GM18870 (cell line): ENCODE measurements around the gene RNF10.
"Not testable (repeated sequence)": the region's sequence is repeated elsewhere in the genome, so short reads cannot be mapped to it uniquely, and the experiment has no call there.

Experiments used
- ATAC-seq: cut with Tn5 transposase; IDR thresholded peaks from one replicate; pipeline ENCODE4 v1.9.1; 2021; ENCODE audit warnings: moderate library complexity; ENCODE audit not compliant: unreplicated experiment

The RNF10 gene

DNA sequence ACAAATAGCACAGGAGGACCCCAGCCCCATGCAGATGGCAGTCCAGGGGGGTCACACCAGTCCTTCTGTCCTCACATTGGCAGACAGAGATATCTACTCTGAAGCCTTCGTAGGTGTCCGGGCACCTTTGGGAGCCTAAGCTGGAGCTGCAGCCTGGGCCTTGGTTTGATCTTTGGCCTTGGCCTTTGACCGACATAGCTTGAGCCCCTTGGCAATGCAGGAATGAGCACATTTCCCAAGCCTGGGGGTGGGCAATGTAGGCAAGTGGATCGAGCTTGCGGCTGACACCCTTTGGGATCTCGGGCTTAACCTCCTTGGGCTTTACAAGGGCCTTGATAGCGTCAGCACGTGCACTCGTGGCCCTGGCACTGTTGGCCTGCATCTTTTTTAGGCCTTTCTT is 11.6 kb upstream of the RNF10 start:
- no peak for ATAC-seq

DNA sequence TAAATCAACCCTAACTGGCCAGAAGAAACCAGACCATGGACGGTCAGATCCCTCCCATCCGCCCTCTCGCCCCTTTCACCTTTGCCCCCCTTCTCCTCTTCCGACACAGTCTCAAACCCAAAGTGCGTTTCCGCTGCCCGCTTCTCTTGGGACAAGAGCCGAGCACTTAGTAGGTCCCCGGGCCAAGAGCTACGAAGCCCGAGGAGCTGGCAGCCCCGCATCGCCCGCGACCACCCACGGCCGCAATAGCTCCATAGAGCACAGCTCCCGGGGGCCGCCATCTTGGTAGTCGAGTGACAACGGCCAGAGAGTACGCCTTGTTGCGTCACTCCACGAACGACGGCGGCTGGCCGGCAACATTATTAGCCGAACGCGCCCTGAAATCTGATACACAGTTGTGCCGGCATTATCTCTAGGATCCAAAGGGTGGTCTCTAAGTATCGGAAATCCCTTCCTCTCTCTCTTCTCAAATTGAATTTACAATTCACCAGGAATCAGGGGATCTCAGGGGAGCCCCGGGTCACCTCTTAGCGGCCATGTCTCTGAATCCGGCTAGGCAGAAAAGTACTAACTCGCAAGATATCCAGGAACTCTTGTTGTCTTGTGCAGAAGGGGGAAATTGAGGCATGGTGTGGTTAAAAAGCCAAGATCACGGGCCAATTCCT is 5.2 kb upstream of the RNF10 start, which contains the start of gene COQ5:
Gene COQ5, minus strand, starts transcription at position 298 of the 665 bp plus-strand sequence. Its CDS starts 17 bp downstream, at position 281.
- ATAC-seq = peak; percentile 54

DNA sequence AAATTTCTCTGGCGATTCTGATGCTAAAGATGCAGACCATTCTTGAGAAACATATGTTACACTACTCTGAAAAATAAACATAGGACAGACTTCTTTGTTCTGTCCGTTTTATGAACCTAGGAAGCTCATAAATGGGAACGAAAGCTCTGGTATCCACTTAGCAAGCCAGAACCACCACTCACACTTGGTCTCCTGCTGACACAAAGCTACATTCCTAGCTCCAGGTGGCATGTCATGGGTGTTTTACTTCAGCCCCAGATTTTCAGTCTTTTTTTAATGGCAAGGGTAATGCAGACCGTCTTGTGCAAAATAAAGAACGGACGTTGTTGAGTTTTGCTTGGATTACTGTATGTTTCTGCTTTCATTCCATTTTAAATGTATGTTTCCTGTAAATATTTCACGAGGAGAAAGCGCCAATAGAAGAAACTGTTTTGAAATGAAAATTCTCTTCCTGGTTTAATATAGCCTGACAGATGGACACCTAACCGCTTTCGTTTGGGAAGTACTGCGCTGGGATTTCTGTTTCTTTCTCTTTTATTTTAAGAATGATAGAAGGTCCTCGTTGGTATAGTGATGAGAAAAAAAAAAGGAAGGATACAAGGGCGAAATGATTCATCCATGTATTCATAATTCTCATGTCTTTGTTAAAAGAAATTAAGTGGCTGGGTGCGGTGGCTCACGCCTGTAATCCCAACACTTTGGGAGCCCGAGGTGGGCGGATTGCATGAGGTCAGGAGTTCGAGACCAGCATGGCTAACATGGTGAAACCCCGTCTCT is 4.3 kb upstream of the RNF10 start:
- ATAC-seq = no peak

DNA sequence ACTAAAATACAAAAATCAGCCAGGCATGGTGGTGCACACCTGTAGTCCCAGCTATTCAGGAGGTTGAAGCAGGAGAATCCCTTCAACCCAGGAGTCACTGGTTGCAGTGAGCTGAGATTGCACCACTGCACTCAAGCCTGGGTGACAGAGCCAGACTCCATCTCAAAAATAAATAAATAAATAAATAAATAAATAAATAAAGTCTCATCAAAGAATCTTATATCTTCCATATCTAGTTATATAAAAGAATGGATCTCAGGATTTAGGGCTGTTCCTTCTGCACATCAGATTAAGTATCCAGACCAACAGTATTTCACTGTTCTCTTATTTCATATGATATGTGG is 3.8 kb upstream of the RNF10 start:
- not testable (repeated sequence) for ATAC-seq

DNA sequence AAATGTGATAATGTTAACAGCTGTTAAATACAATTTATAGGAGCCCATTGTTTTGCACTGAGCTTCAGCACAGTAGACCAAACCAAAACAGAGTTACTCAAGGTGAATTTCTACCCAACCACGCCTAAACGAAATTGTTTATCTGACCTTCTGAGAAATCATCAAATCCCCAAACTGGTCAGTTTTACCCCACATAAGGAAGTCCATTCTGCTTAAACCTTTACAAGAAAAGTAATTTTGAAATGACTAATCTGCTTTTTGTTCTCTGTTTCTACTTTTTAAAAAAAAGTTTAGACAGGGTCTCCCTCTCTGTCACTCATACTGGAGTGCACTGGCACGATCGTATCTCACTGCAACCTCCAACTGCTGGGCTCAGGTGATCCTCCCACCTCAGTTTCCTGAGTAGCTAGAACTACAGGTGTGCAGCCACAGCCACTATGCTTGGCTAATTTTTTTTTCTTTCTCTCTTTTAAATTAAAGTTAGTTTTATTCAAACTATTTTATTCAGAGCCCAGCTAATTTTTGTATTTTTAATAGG is 1.4 kb upstream of the RNF10 start:
- no peak for ATAC-seq

DNA sequence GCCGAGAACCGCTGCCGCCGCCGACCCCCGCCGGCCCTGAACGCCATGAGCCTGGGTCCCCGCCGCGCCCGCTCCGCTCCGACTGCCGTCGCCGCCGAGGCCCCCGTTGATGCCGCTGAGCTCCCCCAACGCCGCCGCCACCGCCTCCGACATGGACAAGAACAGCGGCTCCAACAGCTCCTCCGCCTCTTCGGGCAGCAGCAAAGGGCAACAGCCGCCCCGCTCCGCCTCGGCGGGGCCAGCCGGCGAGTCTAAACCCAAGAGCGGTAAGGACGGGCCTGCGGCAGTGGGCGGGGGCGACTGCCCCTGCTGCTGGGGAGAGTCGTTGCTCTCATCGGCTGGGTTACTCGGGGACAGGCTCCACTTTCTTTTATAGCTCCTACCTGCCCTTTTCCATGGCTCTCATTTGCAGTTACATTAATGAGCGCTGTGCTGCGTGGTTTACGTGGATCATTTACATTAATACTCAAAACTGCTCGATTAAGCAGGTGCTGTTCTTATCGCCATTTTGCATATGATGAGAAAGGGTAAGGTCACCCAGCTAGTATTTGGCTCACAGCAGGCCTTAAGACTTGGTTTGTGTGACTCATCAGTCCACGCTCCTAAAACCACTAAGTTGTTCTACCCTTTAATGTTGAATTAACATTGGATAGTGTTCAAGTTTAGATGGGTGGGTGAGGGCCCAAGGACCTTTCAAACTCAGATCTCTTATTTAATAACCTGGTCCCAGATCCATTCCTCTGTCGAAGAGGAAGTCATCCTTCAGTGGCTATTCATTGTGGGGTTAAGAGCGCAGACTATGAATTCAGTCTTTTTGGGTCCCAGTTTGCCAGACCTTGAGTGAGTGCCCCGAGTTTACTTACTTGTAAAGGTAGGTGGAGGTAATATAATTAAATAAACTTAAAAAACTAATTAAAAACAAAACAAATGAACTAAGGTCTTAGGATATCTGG is 823 bp downstream of the RNF10 start:
- peak; percentile 16 for ATAC-seq

DNA sequence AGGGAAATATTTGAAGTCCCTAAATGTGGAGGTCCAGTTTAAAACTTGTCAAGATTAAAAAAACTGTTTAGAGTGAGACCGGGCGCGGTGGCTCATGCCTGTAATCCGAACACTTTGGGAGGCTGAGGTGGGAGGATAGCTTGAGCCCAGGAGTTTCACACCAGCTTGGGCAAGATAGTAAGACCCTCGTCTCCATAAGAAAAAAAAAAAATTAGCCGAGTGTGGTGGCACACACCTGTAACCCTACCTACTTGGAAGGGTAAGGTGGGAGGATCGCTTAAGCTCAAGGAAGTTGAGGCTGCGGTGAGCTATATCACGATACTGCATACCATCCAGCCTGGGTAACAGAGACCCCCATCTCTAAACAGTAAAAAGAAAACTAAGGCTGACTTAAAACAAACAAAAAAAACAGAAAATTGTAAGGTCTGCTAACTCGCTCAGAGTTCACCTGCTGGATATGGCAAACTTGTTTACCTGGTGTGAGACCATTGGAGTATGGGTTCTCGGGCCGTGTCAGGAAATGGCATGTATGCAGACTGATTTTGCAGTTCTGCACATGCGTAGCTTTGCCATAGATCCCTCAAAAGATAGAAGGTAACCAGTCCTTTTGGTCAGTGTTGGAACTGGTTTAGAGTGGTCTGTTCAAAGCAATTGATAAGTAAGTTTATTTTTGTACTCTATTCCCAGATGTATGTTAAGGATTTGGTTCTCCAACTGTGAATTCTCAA is 2.1 kb downstream of the RNF10 start:
- no peak for ATAC-seq

DNA sequence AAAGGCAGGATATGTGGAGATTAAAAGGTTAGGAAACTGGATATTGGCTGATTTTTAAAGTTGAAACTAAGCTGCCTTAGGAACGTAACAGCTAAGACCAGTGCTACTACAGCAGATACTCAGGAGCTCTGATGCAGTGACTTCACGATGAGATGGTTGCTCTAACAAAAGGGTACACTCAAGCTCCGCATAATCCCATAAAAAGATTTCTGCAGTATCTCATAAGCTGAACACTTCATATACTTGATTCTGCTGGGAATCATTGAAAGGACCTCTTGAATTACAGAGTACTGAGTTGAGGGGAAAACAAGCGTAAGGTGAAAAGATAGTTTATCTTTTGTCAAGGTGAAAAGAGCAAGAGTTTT is 3.7 kb downstream of the RNF10 start:
- no peak for ATAC-seq

DNA sequence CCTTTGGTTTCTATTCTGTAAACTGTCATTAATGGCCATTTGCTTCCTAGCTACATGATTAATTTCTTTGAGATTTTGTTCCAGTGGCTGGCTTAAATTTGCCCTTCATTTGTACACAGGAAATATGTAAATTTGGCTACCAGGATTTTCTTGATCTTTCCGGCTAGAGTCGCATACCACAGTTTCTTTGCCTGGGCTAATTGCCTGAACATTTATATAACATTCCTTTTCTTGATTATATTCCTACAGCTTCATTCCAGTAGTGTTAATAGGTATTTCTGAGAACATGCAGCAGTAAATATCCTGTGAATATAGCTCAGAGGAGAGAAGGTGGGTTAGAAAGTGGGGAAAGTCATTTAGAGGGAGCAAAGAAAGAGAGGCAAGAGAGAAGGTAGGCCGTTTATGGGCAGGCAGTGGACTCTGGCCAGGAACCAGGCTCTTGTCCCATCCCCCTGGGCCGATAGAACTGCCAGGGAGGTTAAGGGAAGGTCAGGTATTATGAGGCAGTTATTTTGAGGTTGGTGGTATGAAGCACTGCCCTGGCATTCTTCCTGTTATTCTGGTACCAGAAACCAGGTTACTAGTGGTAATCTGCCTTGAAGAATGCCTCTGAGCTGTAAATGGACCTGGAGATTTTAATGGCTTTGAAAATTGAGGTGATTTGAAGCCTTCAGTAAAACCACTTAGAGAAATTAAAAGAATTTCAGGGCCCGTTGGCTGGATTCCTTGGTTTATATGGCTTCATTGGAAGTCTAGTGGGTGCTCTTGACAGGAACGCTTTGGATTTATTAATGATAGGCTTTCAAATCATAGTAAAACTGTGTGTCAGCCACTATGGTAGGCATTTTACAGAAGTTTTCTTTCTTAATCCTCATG is 4.4 kb downstream of the RNF10 start:
- no peak for ATAC-seq

DNA sequence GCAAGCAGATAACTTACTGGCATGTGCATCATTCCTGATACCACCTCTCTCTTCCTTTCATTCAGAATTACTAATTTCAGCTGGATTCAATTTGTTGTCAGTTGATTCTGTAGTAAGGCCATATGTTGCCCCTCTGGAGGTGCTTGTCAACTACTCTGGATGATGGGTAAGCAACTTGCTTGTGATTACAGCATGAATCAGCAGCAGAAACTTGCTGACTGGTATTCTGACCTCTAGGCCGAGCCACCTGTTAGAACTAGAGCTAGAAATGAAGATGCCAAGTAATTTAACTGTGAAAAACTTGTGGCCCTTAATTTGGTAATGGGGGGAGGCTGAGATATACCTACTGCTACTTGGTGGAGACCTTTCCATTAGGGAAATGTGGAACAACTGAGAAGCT is 5.1 kb downstream of the RNF10 start:
- no peak for ATAC-seq

DNA sequence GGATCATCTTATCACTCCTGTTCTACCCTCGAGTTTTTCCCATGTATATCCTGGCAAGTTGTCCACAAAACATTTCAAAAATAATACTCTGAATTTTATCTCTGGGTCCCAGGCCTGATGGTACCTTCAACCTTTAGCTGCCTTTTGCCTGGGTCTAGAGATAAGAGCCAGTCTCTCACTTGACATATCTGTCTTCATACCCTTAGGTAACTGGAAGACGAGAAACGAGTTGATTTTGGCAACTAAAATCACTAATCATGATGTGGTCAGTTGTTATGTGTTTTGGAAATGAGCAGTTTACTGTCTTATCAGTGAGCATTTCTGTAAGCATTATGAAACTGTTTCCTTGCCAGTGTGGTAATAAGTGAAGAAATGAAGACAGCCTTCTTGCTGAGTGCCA is 6.3 kb downstream of the RNF10 start:
- no peak for ATAC-seq

DNA sequence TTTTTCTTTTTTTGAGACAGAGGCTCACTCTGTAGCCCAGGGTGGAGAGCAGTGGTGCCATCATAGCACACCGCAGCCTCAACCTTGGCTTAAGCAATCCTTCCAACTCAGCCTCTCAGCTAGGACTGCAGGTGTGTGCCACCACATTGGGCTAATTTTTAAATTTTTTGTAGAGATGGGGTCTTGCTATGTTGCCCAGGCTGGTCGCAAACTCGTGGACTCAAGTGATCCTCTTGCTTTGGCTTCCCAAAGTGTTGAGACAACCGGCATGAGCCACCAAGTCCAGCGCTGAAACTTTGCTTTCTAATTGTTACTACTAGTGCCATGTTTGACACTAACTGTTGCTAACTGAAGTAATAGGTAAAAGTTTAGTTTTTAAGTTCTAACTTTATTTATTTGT is 8.0 kb downstream of the RNF10 start:
- ATAC-seq = no peak

DNA sequence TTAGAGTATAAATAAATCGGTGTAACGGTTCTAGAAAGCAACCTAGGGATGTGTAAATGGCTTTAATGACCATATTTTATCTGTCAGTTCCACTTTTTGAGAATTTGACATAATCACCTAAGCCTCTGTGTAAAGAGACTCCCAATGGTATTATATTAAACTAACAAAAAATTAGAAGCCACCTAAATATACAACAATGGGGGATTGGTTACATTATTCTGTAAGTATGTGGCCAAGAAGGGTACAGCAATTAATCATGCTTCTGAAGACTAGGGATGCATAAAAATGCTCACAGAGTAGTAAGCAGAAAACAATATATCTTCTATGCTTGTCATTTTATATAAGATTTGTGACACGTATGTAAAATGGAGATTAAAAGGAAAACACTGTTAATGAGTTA is 10.5 kb downstream of the RNF10 start:
- ATAC-seq = no peak

DNA sequence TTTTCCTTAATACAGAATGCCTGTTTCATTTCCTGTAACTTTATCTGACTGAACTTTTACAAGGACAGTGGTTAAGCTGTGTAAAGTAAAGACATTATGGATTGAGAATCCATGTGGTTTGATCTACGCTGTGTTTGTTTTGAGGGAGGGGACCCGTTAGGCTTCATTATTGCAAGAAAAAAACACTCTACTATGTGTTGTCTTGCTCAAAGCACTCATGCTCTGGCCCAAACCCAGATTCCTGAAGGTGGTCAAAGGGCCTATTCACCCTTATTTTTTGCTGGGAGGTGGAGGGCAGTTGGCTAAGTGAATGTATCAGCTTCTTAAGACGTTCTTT is 11.9 kb downstream of the RNF10 start:
- ATAC-seq = no peak

DNA sequence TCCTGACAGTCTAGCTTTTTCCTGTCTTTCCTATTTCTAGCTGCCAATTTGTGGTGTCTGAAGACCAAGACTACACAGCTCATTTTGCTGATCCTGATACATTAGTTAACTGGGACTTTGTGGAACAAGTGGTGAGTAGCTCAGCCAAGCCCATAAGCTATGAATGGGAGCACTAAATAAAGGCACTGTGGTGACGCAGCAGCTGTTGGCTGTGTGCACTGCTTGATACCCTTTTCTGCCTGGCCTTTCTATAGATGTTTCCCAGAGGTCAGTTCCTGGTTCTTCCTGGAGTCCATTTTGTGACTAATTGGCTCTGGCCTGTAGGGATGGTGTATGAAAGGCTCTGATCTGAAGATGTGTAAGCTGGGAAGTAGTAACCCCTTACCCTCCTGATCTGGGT is 20.5 kb downstream of the RNF10 start:
- ATAC-seq = no peak

DNA sequence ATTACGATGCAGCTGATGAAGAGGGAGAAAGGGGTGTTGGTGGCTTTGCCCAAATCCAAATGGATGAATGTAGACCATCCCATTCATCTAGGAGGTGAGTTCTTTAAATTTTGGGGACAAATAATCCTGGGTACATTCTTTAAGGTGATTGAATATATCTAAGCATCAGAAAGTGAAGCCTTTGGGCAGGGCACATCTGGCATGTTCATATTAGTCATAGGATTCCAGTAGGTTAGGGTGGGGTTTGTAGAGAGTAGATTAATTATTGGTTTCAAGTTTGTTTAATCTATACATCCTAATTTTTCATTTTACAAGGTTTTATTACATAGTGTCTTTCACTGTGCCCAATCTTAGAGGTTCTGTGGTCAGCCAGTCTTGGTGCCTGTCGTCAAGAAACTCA is 23.4 kb downstream of the RNF10 start:
- no peak for ATAC-seq

DNA sequence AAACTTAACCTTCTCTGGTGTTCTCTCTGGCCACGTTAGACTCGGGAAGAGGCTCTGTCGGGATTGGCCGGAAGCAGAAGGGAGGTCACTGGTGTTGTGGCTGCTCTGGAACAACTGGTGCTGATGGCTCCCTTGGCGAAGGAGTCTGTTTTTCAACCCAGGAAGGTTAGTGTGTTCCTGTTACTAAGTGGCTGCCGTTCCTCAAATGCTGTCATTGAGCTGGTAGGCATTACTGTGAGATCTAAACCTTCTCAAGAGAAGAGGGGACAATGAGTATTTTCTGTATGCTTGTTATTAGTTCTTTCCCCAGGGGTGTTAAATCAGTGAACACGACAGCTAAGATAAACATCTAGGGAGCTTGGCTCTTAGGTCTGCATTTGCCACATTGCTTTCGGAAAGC is 28.8 kb downstream of the RNF10 start:
- ATAC-seq = no peak

DNA sequence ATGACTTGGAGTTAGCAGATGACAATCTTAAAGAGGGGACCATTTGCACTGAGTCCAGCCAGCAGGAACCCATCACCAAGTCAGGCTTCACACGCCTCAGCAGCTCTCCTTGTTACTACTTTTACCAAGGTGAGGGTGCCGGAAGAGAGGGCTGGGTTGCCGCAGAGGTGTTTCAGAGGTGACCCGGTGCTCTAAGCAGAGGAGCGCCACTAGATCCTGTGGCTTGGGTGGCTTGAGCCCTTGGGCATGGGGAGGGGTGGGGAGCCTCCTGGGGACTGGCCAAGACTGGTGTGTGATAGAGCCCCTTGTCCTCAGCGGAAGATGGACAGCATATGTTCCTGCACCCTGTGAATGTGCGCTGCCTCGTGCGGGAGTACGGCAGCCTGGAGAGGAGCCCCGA is 29.3 kb downstream of the RNF10 start:
- no peak for ATAC-seq

DNA sequence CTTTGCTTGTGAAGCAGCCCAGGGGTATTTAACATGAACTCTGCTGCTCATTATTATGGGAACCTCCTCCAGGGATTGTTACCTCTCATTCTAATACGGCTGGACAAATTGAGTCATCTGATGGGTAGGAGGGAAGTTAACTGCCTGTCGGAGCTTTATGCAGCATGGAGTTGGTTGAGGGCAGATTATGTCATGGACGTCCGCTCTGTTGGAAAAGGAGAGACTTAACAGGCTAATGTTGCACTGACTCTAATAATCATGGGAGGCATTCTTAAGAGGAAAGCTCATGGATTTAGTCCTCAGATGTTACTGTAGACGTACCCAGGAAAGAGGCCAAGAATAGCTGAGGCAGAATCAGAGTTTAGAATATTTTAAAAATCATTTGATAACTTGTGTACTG is 37.1 kb downstream of the RNF10 start:
- no peak for ATAC-seq

DNA sequence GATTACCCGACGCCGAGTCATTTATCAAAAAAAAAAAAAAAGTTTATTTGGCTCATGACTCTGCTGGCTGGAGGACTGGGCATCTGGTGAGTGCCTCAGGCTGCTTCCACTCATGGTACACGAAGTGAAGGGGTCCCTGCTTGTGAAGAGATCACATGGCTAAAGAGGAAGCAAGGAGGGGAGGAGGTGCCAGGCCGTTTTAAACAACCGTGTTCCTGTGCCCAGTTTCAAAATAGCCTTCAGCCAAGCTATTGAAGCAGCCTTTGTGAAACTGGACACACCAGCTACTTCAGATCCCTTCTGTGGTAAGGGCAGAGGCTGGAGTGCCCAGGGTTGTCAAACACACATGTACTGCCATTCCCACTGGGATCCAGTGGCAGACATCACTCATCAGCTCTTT is 39.4 kb downstream of the RNF10 start:
- no peak for ATAC-seq
